DMS 273 (cell line): ENCODE data around the gene LSM14B.
"Not testable (repeated sequence)": the region's sequence is repeated elsewhere in the genome, so short reads cannot be mapped to it uniquely, and the experiment has no call there.

ENCODE experiments used
- DNase-seq: peaks from one replicate; lab custom pipeline; 2025; ENCODE audit not compliant: unreplicated experiment; lab: John Stamatoyannopoulos, UW

The LSM14B gene

GRCh38 chr20:62121776-62122653, at the start of gene LSM14B:
Gene LSM14B (plus strand): TSS chr20:62122475. CDS start chr20:62122667, 192 bp downstream.
- DNase-seq = peak; percentile 99

DNA sequence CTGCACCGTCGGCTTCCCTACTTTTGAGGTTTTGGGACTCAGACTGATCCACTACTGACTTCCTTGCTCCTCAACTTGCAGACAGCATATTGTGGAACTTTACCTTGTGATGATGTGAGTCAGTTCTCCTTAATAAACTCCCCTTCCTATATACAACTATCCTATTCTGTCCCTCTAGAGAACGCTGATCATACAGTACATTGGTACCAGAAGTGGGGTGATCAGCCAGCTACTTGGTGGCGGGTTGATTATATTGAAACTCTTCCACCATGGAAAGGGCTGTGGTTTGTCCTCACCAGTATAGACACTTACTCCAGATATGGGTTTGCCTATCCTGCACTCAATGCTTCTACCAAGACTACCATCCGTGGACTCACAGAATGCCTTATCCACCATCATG, 49.0 kb upstream of the LSM14B start:
- no peak for DNase-seq

DNA sequence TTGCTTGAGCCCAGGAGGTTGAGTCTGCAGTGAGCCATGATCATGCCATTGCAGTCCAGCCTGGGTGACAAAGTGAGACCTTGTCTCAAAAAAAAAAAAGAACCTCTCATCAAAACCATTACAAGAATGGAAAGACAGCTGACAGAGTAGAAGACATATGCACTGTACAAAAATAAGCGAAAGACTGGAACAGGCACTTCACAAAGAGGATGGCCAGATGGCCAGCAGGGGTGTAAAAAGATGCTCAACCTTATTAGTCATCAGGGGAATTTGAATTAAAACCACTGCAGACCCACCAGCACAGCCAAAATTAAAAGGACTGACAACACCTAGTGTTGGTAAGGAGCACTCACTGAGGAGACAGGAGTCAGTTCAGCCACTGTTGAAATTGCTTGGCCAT, 43.1 kb upstream of the LSM14B start:
- no peak for DNase-seq

- peak; percentile 69 for DNase-seq
These were observed 41.9 kb upstream of the LSM14B start for GRCh38 chr20:62080249-62080990.

GRCh38 chr20:62083312-62083711, 39.0 kb upstream of the LSM14B start:
- DNase-seq = no peak

DNA sequence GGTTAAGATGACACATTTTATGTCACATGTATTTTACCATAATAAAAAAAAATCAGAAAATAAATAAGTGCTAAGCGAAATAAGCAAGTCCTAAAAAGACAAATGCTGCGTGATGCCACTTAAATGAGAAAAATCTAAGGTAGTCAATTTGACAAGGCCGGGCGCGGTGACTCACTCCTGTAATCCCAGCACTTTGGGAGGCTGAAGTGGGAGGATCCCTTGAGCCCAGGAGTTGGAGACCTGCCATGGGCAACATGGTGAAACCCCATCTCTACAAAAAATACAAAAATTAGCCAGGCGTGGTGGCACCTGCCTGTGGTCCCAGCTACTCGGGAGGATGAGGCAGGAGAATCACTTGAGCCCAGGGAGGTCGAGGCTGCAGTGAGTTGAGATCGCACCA, 38.1 kb upstream of the LSM14B start:
- DNase-seq = not testable (repeated sequence)

DNA sequence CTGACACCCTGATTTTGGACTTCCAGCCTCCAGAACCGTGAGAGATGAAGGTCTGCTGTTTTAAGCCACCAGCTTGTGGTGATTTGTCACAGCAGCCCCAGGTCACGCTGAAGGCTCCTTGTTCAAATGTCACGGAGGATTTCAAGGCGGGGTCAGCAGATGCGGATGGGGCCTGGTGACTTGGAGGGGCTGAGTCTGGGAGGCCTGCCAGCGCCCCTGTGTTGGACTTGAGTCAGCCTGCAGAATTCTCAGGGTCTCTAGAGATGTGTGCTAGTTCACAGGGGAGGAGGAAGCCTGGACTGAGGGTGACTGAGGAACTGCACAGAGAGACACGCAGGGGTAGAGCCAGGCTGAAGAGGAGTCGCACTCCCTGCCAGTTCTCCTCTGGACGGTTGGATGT, 37.1 kb upstream of the LSM14B start:
- DNase-seq = no peak

GRCh38 chr20:62087227-62087626, 35.0 kb upstream of the LSM14B start:
- DNase-seq = peak; percentile 45

- DNase-seq = no peak
These were observed 34.6 kb upstream of the LSM14B start for GRCh38 chr20:62087632-62088031.

DNA sequence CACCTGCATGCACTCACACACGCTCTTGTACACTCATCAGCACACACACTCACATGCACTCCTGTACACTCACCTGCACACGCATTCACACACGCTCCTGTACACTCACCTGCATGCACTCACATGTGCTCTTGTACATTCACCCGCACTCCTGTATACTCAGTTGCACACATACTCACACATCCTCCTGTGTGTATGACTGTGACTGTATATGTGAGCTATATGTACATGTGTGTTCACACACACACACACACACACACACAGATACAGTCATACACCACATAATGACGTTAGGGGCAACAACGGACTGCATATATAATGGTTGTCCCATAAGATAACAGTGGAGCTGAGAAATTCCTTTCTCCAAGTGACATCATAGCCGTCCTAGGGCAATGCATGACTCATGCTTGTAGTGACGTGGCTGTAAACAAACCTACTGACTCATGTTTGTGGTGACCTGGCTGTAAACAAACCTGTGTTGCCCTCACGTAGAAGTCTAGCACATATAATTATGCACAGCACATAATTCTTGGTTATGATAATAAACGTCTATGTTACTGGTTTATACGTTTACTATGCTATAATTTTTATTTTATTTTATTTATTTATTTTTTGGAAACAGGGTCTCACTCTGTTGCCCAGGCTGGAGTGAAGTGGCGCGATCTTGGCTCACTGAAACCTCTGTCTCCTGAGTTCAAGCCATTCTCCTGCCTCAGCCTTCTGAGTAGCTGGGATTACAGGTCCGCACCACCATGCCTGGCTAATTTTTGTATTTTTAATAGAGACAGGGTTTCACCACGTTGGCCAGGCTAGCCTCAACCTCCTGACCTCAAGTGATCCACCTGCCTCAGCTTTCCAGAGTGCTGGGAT, 33.8 kb upstream of the LSM14B start:
- DNase-seq = peak; percentile 26

DNA sequence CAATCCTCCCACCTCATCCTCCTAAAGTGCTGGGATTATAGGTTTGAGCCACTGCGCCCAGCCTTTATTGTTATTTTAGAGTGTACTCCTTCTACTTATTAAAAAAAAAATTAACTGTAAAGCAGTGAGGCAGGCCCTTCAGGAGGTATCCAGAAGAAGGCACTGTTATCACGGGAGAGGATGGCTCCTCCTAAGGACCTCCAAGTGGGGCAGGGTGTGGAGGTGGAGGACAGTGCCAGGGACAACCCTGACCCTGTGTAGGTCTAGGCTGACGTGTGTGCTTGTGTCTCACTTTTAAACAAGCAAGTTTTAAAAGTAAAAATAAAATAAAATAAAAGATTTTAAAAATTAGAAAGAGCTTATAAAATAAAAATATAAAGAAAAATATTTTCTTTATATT, 32.9 kb upstream of the LSM14B start:
- DNase-seq = no peak

DNA sequence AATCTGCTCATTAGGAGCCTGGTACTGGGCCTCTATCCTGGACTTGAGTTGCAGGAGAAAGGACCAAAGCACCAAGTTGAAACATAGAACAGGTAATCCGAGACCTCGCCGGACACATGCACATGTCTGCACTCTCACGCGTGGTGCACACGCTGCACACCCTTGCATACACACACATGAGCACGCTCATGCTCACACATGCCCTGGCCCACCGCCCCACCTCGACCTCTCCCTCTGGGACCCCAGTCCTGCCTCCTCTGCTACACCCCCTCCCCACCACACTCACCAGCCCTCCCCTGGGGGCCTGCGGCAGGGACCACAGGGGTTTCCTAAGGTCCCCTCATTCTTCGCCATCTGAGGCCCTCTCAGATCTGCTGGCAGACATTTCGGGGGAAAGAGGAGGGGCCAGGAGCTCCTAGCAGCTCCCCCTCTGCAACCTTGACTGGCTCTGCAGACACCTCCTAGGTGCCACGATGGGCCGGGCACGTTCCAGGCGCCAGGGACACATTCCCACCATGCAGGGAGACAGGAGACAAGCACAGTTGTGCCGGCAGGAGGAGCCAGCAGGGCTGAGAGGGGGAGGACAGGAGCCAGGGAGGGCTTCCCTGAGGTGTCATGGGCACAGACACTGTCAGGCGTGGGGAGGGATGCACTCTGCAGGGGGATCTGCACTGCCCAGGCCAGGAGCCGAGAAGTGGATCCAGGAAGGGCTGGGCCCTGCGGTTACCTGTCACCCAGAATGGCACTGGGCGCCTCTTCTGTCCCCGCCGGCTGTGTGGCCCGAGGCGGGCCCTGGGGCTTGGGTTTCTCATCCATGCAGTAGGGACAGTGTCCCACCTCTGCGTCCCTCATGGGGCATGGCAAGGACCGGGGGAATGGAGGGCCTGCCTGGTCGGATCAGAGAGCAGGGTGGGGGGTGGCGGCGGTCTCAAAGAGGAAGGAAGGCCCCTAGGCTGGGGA, 25.6 kb upstream of the LSM14B start:
- DNase-seq = no peak

DNA sequence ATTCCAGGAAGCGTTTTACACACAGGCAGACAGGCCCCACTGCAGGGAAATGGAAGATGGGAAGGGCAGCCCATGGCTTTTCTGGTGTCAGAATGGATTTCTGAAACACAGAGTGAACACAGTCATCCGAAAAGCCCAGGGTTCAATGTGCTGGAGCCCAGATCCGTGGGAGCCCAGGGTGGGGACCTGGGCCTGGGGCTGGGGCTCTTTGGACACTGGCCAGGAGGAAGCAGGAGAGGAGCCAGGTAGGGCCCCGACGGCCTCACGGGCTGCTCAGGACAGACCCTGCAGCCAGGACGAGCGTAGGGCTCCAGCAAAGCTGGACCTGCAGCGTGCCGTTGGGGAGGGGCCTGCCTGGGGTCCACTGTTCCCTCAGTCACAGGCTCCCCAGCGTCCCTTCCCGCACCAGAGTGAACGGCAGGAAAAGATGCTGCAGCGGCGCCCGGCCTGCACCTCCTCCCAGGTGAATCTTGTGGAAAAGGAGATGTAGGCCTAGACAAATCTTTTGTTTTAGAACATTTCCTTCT, 24.3 kb upstream of the LSM14B start:
- no peak for DNase-seq

DNA sequence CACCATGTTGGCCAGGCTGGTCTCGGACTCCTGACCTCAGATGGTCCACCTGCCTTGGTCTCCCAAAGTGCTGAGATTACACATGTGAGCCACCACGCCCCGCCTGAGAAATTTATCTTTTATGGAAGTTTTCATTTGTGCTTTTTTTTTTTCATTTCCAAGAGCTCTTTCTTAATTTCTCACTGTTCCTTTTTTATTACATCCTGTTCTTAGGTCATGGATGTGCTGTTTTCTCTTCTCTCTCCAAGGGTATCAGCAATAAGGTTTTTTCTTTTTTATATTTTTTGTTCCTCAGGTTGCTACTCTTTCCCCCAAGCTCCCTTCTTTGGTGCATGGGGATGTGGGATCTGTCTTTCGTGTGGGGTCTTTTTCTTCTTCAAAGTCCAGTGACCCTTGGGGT, 21.2 kb upstream of the LSM14B start:
- no peak for DNase-seq

GRCh38 chr20:62103508-62104233, 18.6 kb upstream of the LSM14B start:
- no peak for DNase-seq

- DNase-seq = no peak
These were observed 18.0 kb upstream of the LSM14B start for GRCh38 chr20:62104234-62104789.

- DNase-seq = no peak
These were observed 17.4 kb upstream of the LSM14B start for GRCh38 chr20:62104791-62105345.

DNA sequence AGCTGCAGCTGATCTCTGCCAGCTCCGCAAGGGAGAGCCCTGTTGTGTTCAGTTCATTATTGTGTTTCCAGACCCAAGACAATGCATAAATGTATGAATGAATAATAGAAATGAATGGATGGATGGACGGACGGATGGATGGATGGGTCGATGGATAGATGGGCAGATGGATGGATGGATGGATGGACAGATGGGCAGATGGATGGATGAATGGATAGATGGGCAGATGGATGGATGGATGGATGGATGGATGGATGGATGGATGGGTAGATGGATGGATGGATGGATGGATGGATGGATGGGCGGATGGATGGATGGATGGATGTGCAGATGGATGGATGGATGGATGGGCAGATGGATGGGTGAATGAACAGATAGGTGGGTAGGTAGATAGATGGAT, 16.7 kb upstream of the LSM14B start:
- DNase-seq = no peak

DNA sequence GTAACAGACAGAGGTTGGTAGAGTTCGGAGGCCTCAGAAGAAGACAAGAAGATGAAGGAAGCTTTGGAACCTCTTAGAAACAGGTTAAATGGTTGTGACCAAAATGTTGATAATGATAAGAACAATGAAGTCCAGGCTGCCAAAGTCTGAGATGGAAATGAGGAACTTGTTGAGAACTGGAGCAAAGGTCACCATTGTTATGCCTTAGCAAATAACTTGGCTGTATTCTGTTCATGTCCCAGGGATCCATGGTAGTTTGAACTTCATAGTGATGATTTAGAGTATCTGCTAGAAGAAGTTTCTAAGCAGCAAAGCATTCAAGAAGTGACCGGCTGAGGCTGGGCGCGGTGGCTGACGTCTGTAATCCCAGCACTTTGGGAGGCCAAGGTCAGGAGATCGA, 11.1 kb upstream of the LSM14B start:
- no peak for DNase-seq
